Stimulated activated naive CD8-positive, alpha-beta T cell treated with anti-CD3 and anti-CD28 coated beads, Interleukin-15, Interleukin-2, amounts not matched to agents 100 ng/mL and 50 ng/mL, for 24 hours (primary cell): ENCODE measurements around the gene MMP28.

Experiments
- H3K27ac Mint-ChIP-seq: one replicate; pipeline ENCODE4 v1.8.0; 2021; ENCODE audit warnings: mild to moderate bottlenecking, mixed read lengths
- H3K27me3 Mint-ChIP-seq: one replicate; pipeline ENCODE4 v1.8.0; 2021; ENCODE audit warnings: mixed read lengths
- H3K36me3 Mint-ChIP-seq: one replicate; pipeline ENCODE4 v1.8.0; 2021; ENCODE audit warnings: low read depth, mixed read lengths
- H3K4me1 Mint-ChIP-seq: one replicate; pipeline ENCODE4 v1.8.0; 2021; ENCODE audit warnings: low read depth, mixed read lengths
- H3K4me3 Mint-ChIP-seq: one replicate; pipeline ENCODE4 v1.8.0; 2021; ENCODE audit warnings: mild to moderate bottlenecking, mixed read lengths
- H3K9me3 Mint-ChIP-seq: one replicate; pipeline ENCODE4 v1.8.0; 2021; ENCODE audit warnings: mixed read lengths

MMP28 gene

DNA sequence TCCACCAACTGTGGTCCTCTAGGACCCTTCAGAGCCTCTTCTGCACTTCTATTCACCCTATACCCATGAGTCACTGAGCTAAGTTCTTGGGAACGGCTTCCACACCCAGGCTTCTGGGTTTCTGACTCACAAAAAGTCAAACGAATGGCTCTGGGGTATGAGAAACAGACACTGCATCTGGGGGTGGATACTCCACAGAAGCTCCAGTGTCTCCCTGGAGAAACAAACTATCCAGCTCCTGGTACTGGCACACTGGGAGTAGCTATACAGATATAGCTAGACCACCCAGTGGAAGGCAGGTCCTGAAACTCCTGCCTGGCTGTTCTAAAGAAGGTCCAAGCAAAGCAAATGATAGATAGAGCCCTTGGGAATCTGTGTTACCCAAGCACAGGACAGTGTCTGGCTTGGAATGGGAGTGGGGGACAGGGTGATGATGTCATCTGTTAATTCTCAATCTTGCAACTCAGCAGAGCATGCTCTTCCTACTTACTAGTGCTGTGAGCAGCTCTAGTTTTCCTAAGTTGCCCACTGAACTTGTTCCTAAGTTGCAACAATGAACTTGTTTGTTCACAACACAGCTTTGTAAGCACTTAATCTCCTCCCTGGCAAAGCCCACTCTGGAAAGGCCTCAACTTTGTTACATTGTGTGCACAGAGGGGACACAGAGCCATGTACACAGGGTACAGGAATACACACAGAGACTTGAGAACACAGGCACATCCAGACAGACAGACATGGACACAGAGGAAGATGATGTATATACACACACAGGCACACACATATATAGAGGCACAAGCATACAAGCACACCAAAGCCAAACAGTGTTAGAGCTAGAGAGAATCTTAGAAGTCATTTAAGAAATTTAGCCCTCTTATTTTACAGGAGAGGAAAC lies 6.7 kb downstream of the MMP28 start:
- Mint-ChIP-seq H3K36me3 (no peaks in the 10 kb centered on the region), H3K27ac (no peak overlapping the region), H3K4me1 (peaks cover 20% of the 10 kb centered on the region), H3K9me3 (no peaks in the 10 kb centered on the region), H3K4me3 (no peak overlapping the region), H3K27me3 (peaks cover 16% of the 10 kb centered on the region)

DNA sequence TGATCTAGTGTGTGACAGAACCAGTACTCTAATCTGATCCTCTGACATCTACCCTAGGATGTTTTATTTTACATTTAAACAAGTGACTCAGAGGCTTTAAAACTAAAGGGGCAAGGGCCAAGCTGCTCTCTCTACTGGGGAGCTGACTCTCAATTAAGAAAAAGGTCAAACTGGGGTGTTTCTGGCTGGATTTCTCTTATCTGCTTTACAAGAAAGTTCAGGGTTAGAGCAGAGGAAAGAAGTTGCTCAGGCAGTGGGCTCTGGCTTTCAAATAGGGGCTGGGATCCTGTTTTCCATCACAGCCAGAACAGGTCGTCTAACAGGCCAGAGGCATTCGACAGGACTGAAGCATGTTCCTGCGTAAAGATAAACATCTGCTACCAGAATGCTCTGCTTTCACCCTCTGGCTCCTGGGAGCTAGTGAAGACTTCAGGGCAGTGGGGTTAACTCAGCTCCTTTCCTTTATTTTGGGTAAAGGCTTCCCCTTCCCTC lies 8.5 kb downstream of the MMP28 start:
- Mint-ChIP-seq H3K36me3 (no peaks in the 10 kb centered on the region), H3K4me1 (peaks cover 20% of the 10 kb centered on the region), H3K27me3 (peaks cover 5% of the 10 kb centered on the region), H3K4me3 (no peak overlapping the region), H3K27ac (no peak overlapping the region), H3K9me3 (no peaks in the 10 kb centered on the region)

DNA sequence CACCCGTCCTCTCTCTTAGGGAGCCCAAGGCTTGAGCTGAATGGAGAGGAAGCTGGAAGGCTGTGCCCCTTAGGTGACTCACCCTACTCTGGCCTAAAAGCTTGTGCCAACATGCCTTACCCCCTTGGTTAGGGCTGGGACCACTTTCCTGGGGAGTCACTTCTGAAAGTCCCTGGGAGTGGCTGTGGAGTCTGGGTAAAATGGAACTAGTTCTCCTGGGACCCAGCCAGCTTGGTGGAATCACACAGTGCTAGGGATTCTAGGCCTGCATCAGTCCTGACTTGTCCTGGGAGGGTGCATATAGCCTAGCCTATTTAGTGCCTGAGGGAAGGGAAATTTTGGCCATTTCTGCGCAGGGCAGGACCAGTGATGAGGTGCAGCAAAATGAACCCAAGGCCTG lies 10.5 kb downstream of the MMP28 start:
- H3K36me3 Mint-ChIP-seq: no peaks in the 10 kb centered on the region
- H3K4me1 Mint-ChIP-seq: peaks cover 16% of the 10 kb centered on the region
- H3K27ac Mint-ChIP-seq: no peak overlapping the region
- H3K9me3 Mint-ChIP-seq: no peaks in the 10 kb centered on the region
- H3K27me3 Mint-ChIP-seq: peaks cover 8% of the 10 kb centered on the region
- H3K4me3 Mint-ChIP-seq: no peak overlapping the region

DNA sequence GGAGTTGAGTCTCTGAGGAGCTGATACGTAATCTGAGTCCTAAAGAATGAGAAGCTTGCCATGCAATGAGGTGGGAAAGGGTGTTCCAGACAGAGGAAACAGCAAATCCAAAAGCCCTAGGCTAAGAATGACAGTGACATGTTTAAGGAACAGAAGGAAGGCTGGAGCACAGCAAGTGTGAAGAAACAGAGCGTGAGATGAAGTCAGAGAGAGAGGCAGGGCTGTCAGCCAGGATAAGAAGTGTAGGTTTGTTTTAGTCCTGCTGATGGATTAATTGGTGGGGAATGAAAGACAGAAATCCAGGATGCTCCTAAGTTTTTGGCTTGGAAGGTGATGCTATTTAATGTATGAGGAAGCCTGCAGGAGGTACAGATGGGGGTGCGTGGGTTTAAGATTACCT lies 14.5 kb downstream of the MMP28 start:
- H3K4me1 Mint-ChIP-seq: no peaks in the 10 kb centered on the region
- H3K36me3 Mint-ChIP-seq: no peaks in the 10 kb centered on the region
- no peaks in the 10 kb centered on the region for H3K9me3 Mint-ChIP-seq
- H3K27me3 Mint-ChIP-seq: peaks cover 8% of the 10 kb centered on the region
- no peak overlapping the region for H3K4me3 Mint-ChIP-seq
- H3K27ac Mint-ChIP-seq: no peak overlapping the region

DNA sequence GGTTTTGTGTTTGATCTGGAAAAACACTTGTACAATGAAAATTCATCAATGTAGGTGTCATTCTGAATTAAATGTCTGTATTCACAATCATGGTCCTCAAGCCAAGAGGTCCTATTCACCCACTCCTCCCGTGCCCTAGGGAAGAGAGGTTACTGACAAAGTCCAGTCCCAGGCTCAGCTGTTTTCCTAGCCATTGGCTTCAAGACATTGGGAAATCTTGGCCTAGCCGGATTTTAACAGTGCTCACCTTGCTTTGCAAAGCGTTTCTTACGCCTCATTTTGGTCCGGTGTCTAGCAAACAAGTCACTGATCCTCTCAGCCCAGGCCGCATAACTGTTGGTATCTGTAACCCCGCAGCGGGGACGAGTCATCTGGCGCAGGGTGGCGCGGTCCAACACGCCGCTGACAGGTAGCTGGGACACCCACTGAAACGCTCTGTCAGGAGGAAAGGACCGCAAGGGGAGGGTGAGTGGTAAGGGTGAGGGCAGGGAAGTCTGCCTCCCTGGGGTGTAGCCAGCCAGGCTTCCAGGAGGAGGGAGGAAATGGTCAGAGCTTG lies 16.7 kb downstream of the MMP28 start:
- Mint-ChIP-seq H3K4me1 (no peaks in the 10 kb centered on the region), H3K36me3 (no peaks in the 10 kb centered on the region), H3K4me3 (no peak overlapping the region), H3K27ac (no peak overlapping the region), H3K9me3 (no peaks in the 10 kb centered on the region), H3K27me3 (peaks cover 8% of the 10 kb centered on the region)

DNA sequence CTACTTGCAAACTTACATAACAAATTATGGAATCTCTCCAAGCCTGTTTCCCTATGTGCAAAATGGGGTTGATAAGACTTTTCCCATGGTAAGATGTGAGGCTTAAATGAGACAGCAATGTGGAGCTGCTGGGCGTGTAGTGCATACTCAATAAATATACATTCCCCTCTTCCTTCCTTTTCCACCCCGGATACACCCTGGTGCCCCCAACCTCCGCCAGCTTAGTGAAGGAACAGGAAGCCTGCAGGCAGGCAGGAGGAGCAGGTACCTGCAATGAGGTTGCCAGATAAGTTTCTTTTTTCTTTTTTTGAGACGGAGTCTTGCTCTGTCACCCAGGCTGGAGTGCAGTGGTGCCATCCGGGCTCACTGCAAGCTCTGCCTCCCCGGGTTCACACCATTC lies 19.9 kb downstream of the MMP28 start:
- H3K27me3 Mint-ChIP-seq: no peaks in the 10 kb centered on the region
- H3K4me3 Mint-ChIP-seq: no peak overlapping the region
- H3K27ac Mint-ChIP-seq: no peak overlapping the region
- no peaks in the 10 kb centered on the region for H3K36me3 Mint-ChIP-seq
- H3K4me1 Mint-ChIP-seq: no peaks in the 10 kb centered on the region
- H3K9me3 Mint-ChIP-seq: no peaks in the 10 kb centered on the region

DNA sequence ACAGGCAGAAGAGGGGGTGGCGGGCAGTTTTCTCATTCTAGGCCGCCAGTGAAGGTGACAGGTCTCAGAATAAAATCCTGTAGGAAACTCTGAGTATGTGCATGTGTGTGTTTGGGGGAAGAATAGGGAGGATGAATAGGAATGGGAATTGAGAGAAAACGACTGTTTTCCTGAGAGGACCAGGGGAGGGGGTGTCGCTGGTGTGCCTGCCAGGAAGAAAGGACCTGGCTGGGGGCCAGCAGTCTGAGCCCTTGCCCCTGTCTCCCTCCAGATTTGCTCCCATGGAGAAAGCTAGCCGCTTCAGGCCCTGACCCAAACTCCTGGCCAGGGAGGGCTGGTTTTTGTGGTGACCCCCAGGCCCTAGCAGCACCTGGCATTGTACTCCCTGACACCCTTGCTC lies 20.4 kb downstream of the MMP28 start:
- Mint-ChIP-seq H3K9me3 (no peaks in the 10 kb centered on the region), H3K36me3 (no peaks in the 10 kb centered on the region), H3K4me3 (no peak overlapping the region), H3K27ac (no peak overlapping the region), H3K27me3 (no peaks in the 10 kb centered on the region), H3K4me1 (no peaks in the 10 kb centered on the region)

DNA sequence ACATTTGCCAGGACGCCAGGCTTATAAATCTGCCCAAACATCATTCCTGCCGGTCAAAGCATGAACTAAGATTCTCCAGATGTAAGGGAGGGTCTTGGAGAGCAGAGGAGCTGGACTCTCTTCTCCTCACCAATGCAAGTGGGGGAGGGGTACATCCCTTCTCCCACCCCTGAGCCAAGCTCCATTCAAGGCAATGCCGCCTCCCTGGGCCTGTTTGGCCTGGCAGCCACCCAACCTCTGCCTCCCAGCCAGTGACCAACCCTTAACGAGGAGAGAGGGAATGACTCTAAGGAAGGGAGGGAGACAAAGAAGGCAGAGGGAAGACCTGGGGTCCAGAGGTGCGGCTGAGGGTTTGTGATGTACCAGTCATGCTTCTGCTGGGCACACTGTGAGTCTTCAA lies 20.9 kb downstream of the MMP28 start:
- no peaks in the 10 kb centered on the region for H3K27me3 Mint-ChIP-seq
- peak overlapping the region; percentile 36 for H3K27ac Mint-ChIP-seq
- no peaks in the 10 kb centered on the region for H3K36me3 Mint-ChIP-seq
- H3K9me3 Mint-ChIP-seq: no peaks in the 10 kb centered on the region
- H3K4me3 Mint-ChIP-seq: no peak overlapping the region
- H3K4me1 Mint-ChIP-seq: no peaks in the 10 kb centered on the region

DNA sequence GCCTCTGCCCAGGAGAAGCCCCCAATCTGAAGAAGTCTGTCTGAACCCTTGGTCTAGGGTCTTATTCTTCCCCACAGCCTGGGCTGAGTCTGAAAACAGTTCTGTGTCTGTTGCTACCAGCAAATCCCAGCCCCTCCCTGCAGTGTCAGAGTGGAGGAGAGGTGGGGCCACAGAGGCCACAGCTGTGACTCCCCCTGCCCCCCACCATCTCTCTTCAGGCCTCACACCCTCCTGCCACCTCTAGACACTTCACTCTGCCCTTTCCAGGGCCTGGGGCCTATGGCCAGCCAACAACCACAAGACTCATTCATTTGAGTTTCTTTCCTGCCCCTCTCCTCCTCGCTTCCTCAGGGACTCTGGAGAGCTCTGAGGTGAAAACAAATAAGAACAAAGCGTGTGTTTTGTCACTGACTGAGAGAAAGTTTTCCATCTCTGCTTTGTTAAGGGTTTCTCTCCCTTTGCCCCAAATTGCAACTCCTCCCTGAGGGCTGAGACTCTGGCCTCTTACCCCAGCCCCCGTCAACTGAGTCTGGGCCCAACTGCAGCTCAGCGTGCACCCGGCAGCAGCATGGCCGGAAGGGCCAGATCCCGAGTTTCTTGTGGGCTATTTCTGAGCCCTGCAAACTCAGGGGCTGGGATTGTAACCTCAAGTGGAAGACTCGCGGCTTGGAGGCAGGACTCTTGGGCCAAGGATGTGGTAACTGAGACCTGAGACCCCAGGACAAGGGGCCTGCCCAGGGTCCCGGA lies 21.6 kb downstream of the MMP28 start:
- Mint-ChIP-seq H3K4me1 (no peaks in the 10 kb centered on the region), H3K27ac (no peak overlapping the region), H3K4me3 (no peak overlapping the region), H3K27me3 (no peaks in the 10 kb centered on the region), H3K36me3 (no peaks in the 10 kb centered on the region), H3K9me3 (no peaks in the 10 kb centered on the region)

DNA sequence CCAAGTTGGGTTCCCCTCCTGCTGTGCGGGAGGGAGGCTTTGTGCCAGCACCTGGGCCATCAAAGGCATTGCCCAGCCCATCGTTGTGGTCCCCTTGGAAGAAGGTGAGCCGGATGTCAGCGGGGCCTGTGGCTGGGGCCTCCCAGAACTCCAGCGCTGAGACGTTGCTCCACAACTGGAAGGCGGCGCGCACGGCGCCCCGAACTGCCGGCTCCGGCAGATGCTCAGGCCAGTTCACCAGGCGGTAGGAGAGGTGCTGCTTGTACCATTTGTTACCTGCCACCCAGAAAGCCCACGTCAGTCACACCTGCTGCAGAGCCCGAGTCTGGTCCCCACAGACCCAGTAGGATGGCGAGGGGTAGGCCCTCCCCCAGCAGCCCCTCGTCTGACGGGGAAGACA lies 22.3 kb downstream of the MMP28 start:
- H3K9me3 Mint-ChIP-seq: no peaks in the 10 kb centered on the region
- no peaks in the 10 kb centered on the region for H3K27me3 Mint-ChIP-seq
- no peaks in the 10 kb centered on the region for H3K36me3 Mint-ChIP-seq
- H3K4me1 Mint-ChIP-seq: no peaks in the 10 kb centered on the region
- H3K27ac Mint-ChIP-seq: no peak overlapping the region
- no peak overlapping the region for H3K4me3 Mint-ChIP-seq

DNA sequence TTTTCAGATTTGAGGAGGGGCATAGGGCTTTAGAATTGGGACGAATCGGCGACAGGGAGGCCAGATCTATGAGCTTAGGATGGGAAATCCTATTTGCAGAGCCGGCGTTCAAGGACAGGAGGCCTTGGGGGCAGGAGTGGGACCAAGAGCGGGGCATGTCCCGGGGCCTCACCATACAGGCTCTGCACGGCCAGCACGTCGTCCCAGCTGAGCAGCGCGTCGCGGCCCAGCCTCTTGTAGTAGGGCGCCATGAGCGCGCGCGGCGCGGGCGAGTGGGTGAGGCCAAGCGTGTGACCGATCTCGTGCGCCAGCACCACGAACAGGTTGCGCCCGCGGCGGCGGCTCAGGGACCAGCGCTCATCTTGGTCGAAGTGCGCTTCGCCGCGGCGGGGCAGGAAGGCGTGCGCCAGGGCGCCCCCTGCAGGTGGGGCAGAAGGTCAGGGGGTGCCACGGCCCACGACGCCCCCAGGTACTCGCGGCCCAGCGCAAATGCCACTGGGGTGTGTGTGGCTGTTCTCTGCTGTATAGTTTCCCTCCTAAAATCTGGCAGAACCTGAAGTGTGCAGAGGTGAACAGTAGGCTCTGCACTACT lies 25.4 kb downstream of the MMP28 start:
- Mint-ChIP-seq H3K36me3 (no peaks in the 10 kb centered on the region), H3K27ac (no peak overlapping the region), H3K9me3 (no peaks in the 10 kb centered on the region), H3K4me3 (no peak overlapping the region), H3K4me1 (peaks cover 2% of the 10 kb centered on the region), H3K27me3 (no peaks in the 10 kb centered on the region)

DNA sequence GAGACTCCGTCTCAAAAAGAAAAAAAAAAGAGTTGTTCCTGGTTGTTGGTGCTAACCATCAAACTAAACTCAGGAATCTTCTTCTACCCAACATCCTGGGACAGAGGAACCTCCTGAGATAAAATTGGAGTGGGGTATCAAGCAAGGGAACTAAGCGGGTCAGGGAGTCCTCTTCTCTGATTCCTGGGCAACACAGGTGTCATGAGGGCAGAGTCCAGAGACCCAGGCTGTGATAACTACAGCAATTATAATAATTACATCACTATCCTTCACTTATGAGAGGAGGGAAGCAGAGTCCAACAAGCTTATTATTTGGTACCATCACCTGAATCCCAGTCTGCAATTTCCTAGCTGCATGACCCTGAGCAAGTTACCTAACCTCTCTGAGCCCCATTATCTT lies 26.6 kb downstream of the MMP28 start:
- Mint-ChIP-seq H3K27ac (no peak overlapping the region), H3K4me3 (no peak overlapping the region), H3K4me1 (peaks cover 8% of the 10 kb centered on the region), H3K36me3 (no peaks in the 10 kb centered on the region), H3K27me3 (no peaks in the 10 kb centered on the region), H3K9me3 (no peaks in the 10 kb centered on the region)

DNA sequence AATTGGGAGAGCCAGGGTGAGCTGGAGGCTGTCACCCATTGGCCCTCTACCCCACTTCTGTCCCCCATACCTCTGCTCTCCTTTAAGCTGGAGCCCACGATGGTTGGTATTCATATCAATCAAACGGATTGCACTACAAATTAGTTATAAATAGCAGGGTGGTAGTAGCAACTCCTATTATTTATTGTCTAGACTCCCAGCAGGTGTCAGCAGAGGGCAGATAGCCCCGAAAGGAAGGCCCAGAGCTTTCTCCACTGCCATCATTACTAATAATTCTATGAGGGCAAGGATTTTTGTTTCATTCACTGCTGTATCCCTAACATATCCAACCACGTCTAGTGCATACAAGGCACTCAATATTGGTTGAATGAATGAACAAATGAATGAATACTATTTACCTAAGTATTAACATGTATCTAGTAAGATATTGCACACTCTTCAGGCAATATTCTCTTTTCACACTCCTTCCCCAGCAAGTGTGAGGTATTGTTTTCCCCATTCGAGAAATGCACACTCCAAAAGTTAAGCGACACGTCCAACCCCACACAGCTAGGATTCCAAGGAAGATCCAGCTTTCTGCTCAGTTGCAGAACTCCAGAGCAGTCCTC lies 28.4 kb downstream of the MMP28 start:
- H3K4me1 Mint-ChIP-seq: peaks cover 8% of the 10 kb centered on the region
- no peaks in the 10 kb centered on the region for H3K9me3 Mint-ChIP-seq
- H3K4me3 Mint-ChIP-seq: no peak overlapping the region
- no peaks in the 10 kb centered on the region for H3K27me3 Mint-ChIP-seq
- no peak overlapping the region for H3K27ac Mint-ChIP-seq
- no peaks in the 10 kb centered on the region for H3K36me3 Mint-ChIP-seq

DNA sequence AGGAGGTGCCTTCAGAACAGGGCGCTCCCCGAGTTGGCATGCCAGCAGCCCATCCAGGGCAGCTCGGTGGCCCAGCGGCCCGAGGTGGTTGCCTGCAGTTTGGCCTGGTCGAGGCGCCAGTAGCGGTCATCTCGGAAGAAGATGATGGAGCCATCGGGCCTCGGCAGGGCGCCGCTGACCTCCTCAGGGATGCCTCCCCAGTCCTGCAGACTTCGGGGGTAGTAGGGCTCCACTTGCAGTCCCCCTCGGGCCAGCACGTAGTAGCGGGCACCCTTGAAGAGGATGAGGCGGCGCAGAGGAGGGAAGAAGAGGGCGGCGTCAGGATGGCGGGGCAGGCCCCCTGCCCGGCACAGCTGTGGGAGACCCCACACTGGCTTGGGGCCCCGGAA lies 29.0 kb downstream of the MMP28 start:
- Mint-ChIP-seq H3K9me3 (no peaks in the 10 kb centered on the region), H3K27ac (no peak overlapping the region), H3K4me3 (no peak overlapping the region), H3K36me3 (no peaks in the 10 kb centered on the region), H3K4me1 (peaks cover 8% of the 10 kb centered on the region), H3K27me3 (no peaks in the 10 kb centered on the region)
